Measurements from ENCODE around the gene MRPL24.
"Not testable (repeated sequence)": the region's sequence is repeated elsewhere in the genome, so short reads cannot be mapped to it uniquely, and the experiment has no call there.

MRPL24 gene

DNA sequence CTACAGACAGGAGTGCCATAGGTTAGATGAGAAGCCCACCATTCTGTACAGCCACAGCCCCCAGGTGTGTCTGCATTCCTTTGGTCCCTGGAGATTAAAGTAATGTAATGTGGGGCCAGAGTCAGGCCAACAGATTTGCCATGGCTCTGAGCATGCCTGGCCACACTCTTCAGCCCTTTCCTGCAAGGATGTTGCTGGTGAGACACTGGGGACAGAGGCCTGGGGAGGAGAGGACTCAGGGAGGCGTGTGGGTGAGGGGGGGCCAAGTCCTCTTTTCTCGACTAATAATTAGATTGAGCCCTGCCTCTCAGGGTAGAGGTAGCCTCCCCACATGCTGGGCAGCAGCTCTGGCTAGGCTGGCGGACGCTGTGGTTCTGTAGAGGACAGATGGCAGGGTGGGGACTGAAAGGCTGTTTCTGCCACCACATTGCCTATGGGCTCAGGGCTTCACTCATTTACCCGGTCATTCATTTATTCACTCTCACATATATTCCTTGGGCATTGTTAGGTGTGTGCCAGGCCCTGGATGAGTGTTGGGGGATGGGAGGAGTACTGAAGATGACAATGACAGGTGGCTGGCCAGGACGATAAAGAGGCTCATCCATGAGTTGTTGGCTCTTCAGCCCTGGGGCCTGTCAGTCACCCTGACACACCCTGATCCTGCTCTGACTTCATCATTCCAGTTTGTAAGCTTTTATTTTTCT is 19.4 kb upstream of the MRPL24 start:
- DNase-seq (ENCODE audit: low read depth in 4 of 4, low spot score in 1 of 4) = no peak

GRCh38 chr1:156757572-156758253 is 16.8 kb upstream of the MRPL24 start:
- DNase-seq (ENCODE audit: low read depth in 4 of 4, low spot score in 1 of 4) = not testable (repeated sequence)

DNA sequence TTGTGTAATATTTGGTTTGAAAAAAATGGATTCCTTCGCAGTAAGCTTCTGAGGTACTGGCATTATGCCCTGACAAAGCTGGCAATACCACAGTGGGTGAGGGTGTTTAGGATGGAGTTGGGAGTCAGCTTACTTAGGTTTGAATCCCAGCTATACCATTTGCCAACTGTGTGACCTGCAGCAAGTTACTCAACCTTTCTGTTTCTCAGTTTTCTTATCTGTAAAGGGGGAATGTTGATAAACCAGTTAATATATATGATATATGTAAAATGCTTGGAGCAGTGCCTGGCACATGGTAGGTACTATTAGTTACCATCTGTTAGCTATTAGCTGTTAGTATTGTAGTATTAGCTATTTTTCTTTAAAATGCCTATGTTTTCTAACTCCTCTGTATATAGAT is 15.5 kb upstream of the MRPL24 start:
- no peak for DNase-seq (ENCODE audit: low read depth in 4 of 4, low spot score in 1 of 4)

DNA sequence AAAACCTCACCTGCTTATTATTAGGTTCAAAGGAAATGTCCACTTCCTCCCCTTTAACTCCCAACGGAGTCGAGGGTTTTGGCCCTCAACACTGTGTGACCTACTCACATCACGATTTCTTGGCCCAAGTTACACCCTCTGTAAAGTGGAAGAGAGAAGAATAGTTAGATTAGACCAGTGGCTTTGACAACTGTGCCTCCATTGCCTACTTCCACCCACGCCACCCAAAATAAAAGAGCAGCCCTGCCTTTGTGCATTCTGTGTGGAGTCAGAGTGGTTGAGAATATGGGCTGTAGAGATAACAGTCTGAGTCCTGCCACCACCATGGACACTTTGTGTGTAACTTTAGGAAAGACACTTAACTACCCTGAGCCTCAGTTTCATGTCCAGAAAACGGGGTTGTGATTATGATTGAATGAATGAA is 14.7 kb upstream of the MRPL24 start:
- DNase-seq (ENCODE audit: low read depth in 4 of 4, low spot score in 1 of 4) = no peak

GRCh38 chr1:156754219-156754618 is 13.3 kb upstream of the MRPL24 start:
- DNase-seq (ENCODE audit: low read depth in 4 of 4, low spot score in 1 of 4) = no peak

- DNase-seq (ENCODE audit: low read depth in 4 of 4, low spot score in 1 of 4) = no peak
These were observed 12.1 kb upstream of the MRPL24 start for GRCh38 chr1:156752843-156753482.

GRCh38 chr1:156751757-156752481 is 11.0 kb upstream of the MRPL24 start:
- DNase-seq (ENCODE audit: low read depth in 4 of 4, low spot score in 1 of 4) = peak; percentile 91 to 98 (median 94)

GRCh38 chr1:156751451-156751756 is 10.5 kb upstream of the MRPL24 start, which contains the start of gene HDGF:
Gene HDGF, minus strand, starts transcription at chr1:156751675. Its CDS starts 246 bp downstream, at chr1:156751429.
- no peak for DNase-seq (ENCODE audit: low read depth in 4 of 4, low spot score in 1 of 4)

GRCh38 chr1:156750711-156751450 is 10.0 kb upstream of the MRPL24 start:
- no peak for DNase-seq (ENCODE audit: low read depth in 4 of 4, low spot score in 1 of 4)

GRCh38 chr1:156750191-156750672 is 9.3 kb upstream of the MRPL24 start:
- no peak for DNase-seq (ENCODE audit: low read depth in 4 of 4, low spot score in 1 of 4)

GRCh38 chr1:156749419-156750118 is 8.7 kb upstream of the MRPL24 start:
- DNase-seq (ENCODE audit: low read depth in 4 of 4, low spot score in 1 of 4) = no peak

GRCh38 chr1:156748670-156749418 is 8.0 kb upstream of the MRPL24 start:
- DNase-seq (ENCODE audit: low read depth in 4 of 4, low spot score in 1 of 4) = no peak

DNA sequence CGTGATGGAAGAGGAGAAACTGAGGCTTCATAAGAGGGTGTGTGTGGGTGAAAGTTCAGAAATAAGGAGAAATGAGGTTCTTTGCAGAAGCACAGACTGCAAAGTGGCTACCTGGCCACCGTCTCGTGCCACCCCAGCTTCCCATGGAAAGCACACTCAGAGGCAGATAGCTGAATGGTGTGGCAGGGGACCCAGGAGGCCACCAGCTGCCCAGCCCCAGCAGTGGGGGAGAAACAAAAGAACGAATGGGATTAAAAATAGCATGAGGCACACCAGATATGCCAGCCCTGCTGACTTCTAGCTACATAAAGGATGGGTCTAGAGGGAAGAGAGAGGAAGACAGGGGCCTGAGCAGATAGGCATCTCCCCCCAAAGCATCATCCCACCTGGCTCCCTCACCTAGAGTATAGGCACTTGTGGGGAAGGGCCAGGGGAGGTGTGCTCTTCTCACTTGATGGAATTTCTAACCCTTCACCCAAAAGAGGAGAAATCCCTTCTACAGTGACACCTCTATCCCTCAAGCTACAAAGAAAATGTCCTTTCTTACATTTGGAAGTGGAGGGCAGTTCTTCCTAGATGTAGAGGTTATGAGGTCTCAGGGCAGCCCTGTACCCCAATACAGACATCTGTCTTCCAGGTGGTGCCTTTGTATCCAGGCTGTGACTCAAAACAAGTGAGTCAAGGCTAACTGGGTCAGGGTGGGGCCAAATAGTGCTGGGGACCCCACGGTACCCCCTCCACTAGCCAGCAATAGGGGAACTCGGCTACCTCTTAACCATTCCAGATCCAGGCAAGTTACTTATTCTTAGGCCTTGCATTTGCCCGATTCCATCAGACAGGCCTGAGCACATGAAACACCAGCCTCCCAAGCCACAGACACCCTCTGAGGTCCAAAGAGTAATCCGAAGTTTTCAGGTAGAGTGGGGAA is 7.1 kb upstream of the MRPL24 start:
- DNase-seq (ENCODE audit: low read depth in 4 of 4, low spot score in 1 of 4) = no peak

- no peak for DNase-seq (ENCODE audit: low read depth in 4 of 4, low spot score in 1 of 4)
These were observed 6.1 kb upstream of the MRPL24 start for GRCh38 chr1:156746728-156747631.

DNA sequence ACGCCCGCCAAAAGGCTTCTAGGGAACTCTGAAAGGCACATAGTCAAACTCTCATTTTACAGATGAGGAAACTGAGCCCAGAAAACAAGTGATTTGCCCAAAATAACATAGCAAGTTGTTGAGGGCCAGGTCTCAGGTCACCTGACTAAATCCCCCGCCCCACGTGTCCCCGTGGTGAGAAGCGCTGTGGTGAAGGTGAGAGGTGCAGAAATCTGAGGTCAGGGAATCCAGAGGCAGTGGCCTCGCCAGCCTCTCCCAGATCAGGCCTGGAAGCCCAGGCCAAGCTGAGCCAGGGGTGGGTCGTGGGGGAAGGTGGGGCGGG is 5.5 kb upstream of the MRPL24 start:
- DNase-seq (ENCODE audit: low read depth in 4 of 4, low spot score in 1 of 4) = no peak

DNA sequence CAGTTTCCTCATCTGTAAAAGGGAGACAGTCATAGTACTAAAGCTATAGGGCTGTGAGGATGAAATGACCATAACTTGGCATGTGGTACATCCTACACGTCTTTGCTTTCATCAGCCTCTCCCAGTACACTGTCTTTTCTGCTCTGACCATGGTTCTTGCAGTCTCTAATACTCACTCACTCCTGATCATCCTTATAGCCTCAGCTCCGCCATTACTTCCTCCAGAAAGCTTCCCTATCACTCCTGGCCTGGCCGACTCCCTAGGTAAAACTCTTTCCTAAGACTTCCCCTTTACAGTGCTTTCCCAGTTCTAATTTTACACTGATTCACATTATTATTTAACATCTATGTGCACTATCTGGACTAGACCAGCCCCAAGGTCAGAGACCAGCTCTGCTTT is 5.0 kb upstream of the MRPL24 start:
- DNase-seq (ENCODE audit: low read depth in 4 of 4, low spot score in 1 of 4) = no peak

- DNase-seq (ENCODE audit: low read depth in 4 of 4, low spot score in 1 of 4) = no peak
These were observed 4.0 kb upstream of the MRPL24 start for GRCh38 chr1:156744786-156745419.
